DOHH2 (cell line): ENCODE data around the gene EPB41L2.

Experiments
- H3F3A ChIP-seq: fragments of 200-600 bp; sonication (generic), shearing (Covaris generic); 2 replicates; pipeline ENCODE4 v1.6.0; 2016; ENCODE audit warnings: antibody characterized with exemption, mild to moderate bottlenecking; ENCODE audit not compliant: control insufficient read depth, insufficient read depth
- H3K27ac ChIP-seq: fragments of 200-600 bp; sonication (generic); 2 replicates; pipeline ENCODE4 v1.5.1; 2014; ENCODE audit warnings: low read depth, mild to moderate bottlenecking, low read length, moderate library complexity
- H3K27me3 ChIP-seq: fragments of 200-600 bp; sonication (generic); 2 replicates; pipeline ENCODE4 v1.6.1; 2014; ENCODE audit warnings: mild to moderate bottlenecking, low read length, mixed read lengths; ENCODE audit not compliant: control insufficient read depth
- H3K36me3 ChIP-seq: fragments of 200-600 bp; sonication (generic); 2 replicates; pipeline ENCODE4 v1.6.1; 2014; ENCODE audit warnings: mild to moderate bottlenecking, low read length, moderate library complexity, mixed read lengths; ENCODE audit not compliant: control insufficient read depth
- H3K4me1 ChIP-seq: fragments of 200-600 bp; sonication (generic); 2 replicates; pipeline ENCODE4 v1.6.1; 2014; ENCODE audit warnings: mild to moderate bottlenecking, low read length, mixed read lengths; ENCODE audit not compliant: control insufficient read depth
- H3K4me2 ChIP-seq: fragments of 200-600 bp; sonication (generic); 2 replicates; pipeline ENCODE4 v1.6.0; 2014; ENCODE audit warnings: mild to moderate bottlenecking, low read length, moderate library complexity
- H3K4me3 ChIP-seq: fragments of 200-600 bp; sonication (generic); 2 replicates; pipeline ENCODE4 v1.5.1; 2014; ENCODE audit warnings: mild to moderate bottlenecking, low read length, mixed read lengths
- H3K79me2 ChIP-seq: fragments of 200-600 bp; sonication (generic); 2 replicates; pipeline ENCODE4 v1.6.1; 2014; ENCODE audit warnings: mild to moderate bottlenecking, low read length, mixed read lengths; ENCODE audit not compliant: control insufficient read depth
- H3K9me2 ChIP-seq: fragments of 200-600 bp; sonication (generic); replicated peaks from 2 replicates; pipeline ENCODE4 v1.6.1; 2014; ENCODE audit warnings: mild to moderate bottlenecking, low read length, mixed read lengths; ENCODE audit not compliant: control insufficient read depth
- H3K9me3 ChIP-seq: fragments of 200-600 bp; sonication (generic); 2 replicates; pipeline ENCODE4 v1.6.1; 2014; ENCODE audit warnings: antibody characterized with exemption, low read length, mixed read lengths; ENCODE audit not compliant: control insufficient read depth, insufficient read depth
- H4K20me1 ChIP-seq: fragments of 200-600 bp; sonication (generic); 2 replicates; pipeline ENCODE4 v1.6.0; 2014; ENCODE audit warnings: low read depth, mild to moderate bottlenecking, antibody characterized with exemption, low read length, moderate library complexity; ENCODE audit not compliant: control insufficient read depth, insufficient read depth
- CTCF ChIP-seq: fragments of 200-600 bp; sonication (generic); IDR thresholded peaks from one replicate; pipeline ENCODE4 v1.5.1; 2014; ENCODE audit warnings: antibody characterized with exemption, mild to moderate bottlenecking, low read depth, low read length; ENCODE audit not compliant: poor library complexity, severe bottlenecking
- EZH2phosphoT487 ChIP-seq: fragments of 200-600 bp; sonication (generic); IDR thresholded peaks from 2 replicates; pipeline ENCODE4 v1.6.1; 2017; ENCODE audit warnings: borderline replicate concordance, mild to moderate bottlenecking, antibody characterized with exemption, low read length, moderate library complexity, mixed read lengths

EPB41L2 gene

GRCh38 chr6:130839379-130839778 is 223.7 kb downstream of the EPB41L2 start:
- H3K4me1 ChIP-seq = no peaks in the 10 kb centered on the region
- H3K36me3 ChIP-seq = 0 out of 2 replicates have a peak, but pooled peaks cover 3% of the 10 kb centered on the region
- H3K79me2 ChIP-seq = no peaks in the 10 kb centered on the region
- H3K9me2 ChIP-seq = no peaks in the 10 kb centered on the region
- TF ChIP-seq EZH2phosphoT487 = no peak
- TF ChIP-seq CTCF = no peak
- no peaks in the 10 kb centered on the region for H3K9me3 ChIP-seq
- H3K4me3 ChIP-seq = no peak overlapping the region
- no peak overlapping the region for H3K4me2 ChIP-seq
- H3K27me3 ChIP-seq = no peaks in the 10 kb centered on the region
- no peaks in the 10 kb centered on the region for H4K20me1 ChIP-seq
- H3F3A ChIP-seq = no peaks in the 10 kb centered on the region
- H3K27ac ChIP-seq = no peak overlapping the region

DNA sequence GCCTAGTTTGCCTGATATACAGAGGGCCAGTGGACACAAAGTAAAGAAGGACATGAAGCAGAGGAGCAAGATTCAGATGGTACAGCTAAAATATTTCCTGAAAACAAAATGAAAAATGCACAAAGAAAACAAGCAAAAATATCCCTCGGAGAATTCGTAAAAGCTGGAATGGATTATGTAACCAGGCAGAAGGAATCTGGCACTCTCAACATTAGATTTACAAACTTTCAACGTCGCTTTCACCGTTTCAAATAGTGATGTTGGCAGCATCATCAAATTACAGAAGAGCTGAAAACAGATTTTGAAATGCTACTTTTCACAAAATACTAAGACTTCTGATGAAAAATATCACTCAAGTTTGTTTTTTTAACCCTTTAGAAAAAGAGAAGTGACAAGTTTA is 224.1 kb downstream of the EPB41L2 start:
- Histone ChIP-seq H4K20me1 (no peaks in the 10 kb centered on the region), H3K4me2 (no peak overlapping the region), H3K9me2 (no peaks in the 10 kb centered on the region), H3K27ac (no peak overlapping the region), H3K9me3 (no peaks in the 10 kb centered on the region), H3F3A (no peaks in the 10 kb centered on the region), H3K27me3 (no peaks in the 10 kb centered on the region), H3K36me3 (0 out of 2 replicates have a peak, but pooled peaks cover 3% of the 10 kb centered on the region), H3K79me2 (no peaks in the 10 kb centered on the region), H3K4me3 (no peak overlapping the region), H3K4me1 (no peaks in the 10 kb centered on the region)
- TF ChIP-seq EZH2phosphoT487 = no peak
- TF ChIP-seq CTCF = no peak

GRCh38 chr6:130838250-130838860 is 224.7 kb downstream of the EPB41L2 start:
- Histone ChIP-seq H3K27ac (no peak overlapping the region), H4K20me1 (no peaks in the 10 kb centered on the region), H3K79me2 (no peaks in the 10 kb centered on the region), H3K36me3 (0 out of 2 replicates have a peak, but pooled peaks cover 3% of the 10 kb centered on the region), H3F3A (no peaks in the 10 kb centered on the region), H3K4me3 (no peak overlapping the region), H3K9me2 (no peaks in the 10 kb centered on the region), H3K4me2 (no peak overlapping the region), H3K9me3 (no peaks in the 10 kb centered on the region), H3K4me1 (no peaks in the 10 kb centered on the region), H3K27me3 (no peaks in the 10 kb centered on the region)
- no peak for TF ChIP-seq EZH2phosphoT487
- TF ChIP-seq CTCF = no peak
